Aorta (tissue), 5 donors: ENCODE measurements around the gene UGT1A9. TPM values are rescaled to one million over a fixed set of nuclear protein-coding genes. Genes with fewer than 3 reads are reported as not detected.

Source experiments
- ATAC-seq: fragments of 200-7000 bp; cut with Tn5 transposase; one replicate; pipeline ENCODE4 v1.9.1; 2022; ENCODE audit warnings: moderate library complexity; ENCODE audit not compliant: low FRiP score
- DNase-seq, 2 donors: peaks; one replicate each; pipeline ENCODE4 v3.0.0-alpha.2; 2020
- H3K27ac ChIP-seq, 2 donors: one replicate each; pipeline ENCODE4 v1.5.1; 2013; ENCODE audit warnings: low read length in 2 of 2, mild to moderate bottlenecking in 2 of 2, moderate library complexity in 2 of 2, control low read depth in 1 of 2, inconsistent platforms in 1 of 2, low read depth in 1 of 2
- H3K27me3 ChIP-seq, 2 donors: one replicate each; pipeline ENCODE4 v1.6.1; 2013; ENCODE audit warnings: control low read depth in 1 of 2, low read length in 1 of 2, mild to moderate bottlenecking in 1 of 2, moderate library complexity in 1 of 2; ENCODE audit not compliant: insufficient read depth in 2 of 2, control insufficient read depth in 1 of 2
- H3K36me3 ChIP-seq, 2 donors: one replicate each; pipeline ENCODE4 v1.6.1; 2013; ENCODE audit warnings: control low read depth in 1 of 2, low read length in 1 of 2, mild to moderate bottlenecking in 1 of 2; ENCODE audit not compliant: insufficient read depth in 2 of 2, control insufficient read depth in 1 of 2
- H3K4me1 ChIP-seq, 2 donors: one replicate each; pipeline ENCODE4 v1.6.1; 2013; ENCODE audit warnings: low read length in 2 of 2, control low read depth in 1 of 2, mild to moderate bottlenecking in 1 of 2, moderate library complexity in 1 of 2; ENCODE audit not compliant: insufficient read depth in 2 of 2, control insufficient read depth in 1 of 2
- H3K4me3 ChIP-seq, 2 donors: one replicate each; pipeline ENCODE4 v1.5.1; 2013; ENCODE audit warnings: low read length in 2 of 2, control low read depth in 1 of 2, mild to moderate bottlenecking in 1 of 2
- H3K9me3 ChIP-seq: one replicate; pipeline ENCODE4 v1.6.1; 2013; ENCODE audit warnings: mild to moderate bottlenecking, low read length; ENCODE audit not compliant: control insufficient read depth
- WGBS, 2 donors: extraction: QIAGEN DNeasy Blood & Tissue Kit; methylation state at CpG; one replicate each; pipeline ENCODE4 v1.1.7; 2013; 5-methylcytosine and 5-hydroxymethylcytosine counted together
- intact Hi-C, 2 donors: fragments of 100-400 bp; cut with DNase I; formaldehyde crosslinking; loops; one replicate each; pipeline versions ENCODE4 v1.14.2 to v1.15.0; 2022
- polyA plus RNA-seq, 2 donors: library from polyadenylated mRNA; stranded (reverse); fragments of 200-250 nt; gene quantifications; one replicate each; pipeline ENCODE4 v1.2.3, GENCODE V29; 2013
- total RNA-seq, 2 donors: library from RNA; stranded (reverse); fragmentation: NEBNext Ultra II Directional; extraction: Animal tissue kit (Norgen Biotek cat#: 25700); gene quantifications; one replicate each; pipeline ENCODE4 v1.2.1, GENCODE V29; 2021
- donor health status: healthy with polysubstance abuse.
- donor health status: Bipolar disorder and iron deficiency.
- donor health status: DM: no; HTN: no; CAD: no.
- donor health status: DM: no; HTN: no; CAD: no.
- donor health status: DM: yes; HTN: yes; CAD: no.

UGT1A9 gene
- total and polyA plus RNA-seq, 4 donors, result not detected

DNA sequence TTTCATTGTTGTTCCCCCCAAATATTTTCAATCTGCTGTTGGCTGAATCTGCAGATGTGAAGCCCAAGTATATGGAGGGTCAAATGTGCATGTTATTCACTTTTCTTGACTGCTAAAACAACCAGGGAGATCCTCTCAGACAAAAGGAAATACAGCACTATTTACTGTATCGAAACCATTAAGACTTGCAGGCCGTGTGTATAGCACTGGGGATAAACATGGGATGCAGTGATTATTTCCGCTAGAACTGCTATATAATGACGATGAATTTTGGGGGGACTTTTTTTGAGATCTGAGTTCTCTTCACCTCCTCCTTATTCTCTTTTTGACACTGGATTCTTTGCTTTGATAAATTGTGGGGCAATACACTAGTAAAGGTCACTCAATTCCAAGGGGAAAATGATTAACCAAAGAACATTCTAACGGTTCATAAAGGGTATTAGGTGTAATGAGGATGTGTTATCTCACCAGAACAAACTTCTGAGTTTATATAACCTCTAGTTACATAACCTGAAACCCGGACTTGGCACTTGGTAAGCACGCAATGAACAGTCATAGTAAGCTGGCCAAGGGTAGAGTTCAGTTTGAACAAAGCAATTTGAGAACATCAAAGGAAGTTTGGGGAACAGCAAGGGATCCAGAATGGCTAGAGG is 84.9 kb downstream of the UGT1A9 start:
- Histone ChIP-seq H3K36me3 (no peaks in the 10 kb centered on the region), H3K4me3 (no peak overlapping the region), H3K9me3 (no peaks in the 10 kb centered on the region), H3K27ac (no peak overlapping the region), H3K4me1 (no peaks in the 10 kb centered on the region), H3K27me3 (no peaks in the 10 kb centered on the region)
- DNase-seq (no peak), ATAC-seq (no peak)
- intact Hi-C loops, result no loop called here
- 75 to 77% methylated on average over 7 of the region's 7 CpGs for WGBS, 2 donors

DNA sequence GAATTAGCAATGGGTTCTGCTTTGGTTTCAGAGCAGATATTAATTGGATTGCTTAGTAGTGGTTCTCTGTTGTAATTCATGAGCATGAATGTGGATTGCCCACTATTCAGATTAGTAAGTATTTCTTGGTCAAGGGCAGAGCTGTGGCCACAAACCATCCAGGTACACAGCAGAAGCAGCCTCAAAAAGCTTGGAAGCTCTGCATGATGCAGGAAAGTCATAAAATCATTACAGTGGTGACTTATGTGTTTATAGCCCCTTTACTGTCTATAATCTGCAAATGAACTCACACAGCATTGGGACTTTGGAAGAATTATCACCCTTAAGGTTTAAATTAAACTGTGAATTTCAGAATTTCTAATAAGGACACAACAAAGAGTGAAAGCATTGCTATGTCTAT is 86.4 kb downstream of the UGT1A9 start:
- ATAC-seq (no peak), DNase-seq (no peak)
- Histone ChIP-seq H3K9me3 (no peaks in the 10 kb centered on the region), H3K27me3 (no peaks in the 10 kb centered on the region), H3K4me1 (no peaks in the 10 kb centered on the region), H3K4me3 (no peak overlapping the region), H3K36me3 (no peaks in the 10 kb centered on the region), H3K27ac (no peak overlapping the region)
- intact Hi-C loops, result no loop called here

DNA sequence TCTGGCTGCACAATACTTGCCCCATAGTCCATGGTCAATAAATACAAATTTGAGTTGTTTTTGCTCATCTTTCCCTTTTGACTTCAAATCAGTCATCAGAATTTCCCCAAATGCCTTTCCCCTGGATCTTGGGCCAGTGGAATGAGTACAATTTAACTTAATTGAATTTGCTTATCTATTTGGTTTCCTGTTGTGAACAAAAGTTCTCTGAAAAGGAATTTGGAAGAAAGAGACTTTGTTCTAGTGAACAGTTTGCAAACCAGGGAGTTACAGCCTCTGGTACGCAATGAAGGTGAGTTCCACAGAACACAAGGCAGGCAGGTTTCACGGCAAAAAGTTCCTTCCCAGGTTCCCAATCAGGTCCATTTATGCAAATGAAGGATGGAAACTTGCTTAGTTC is 87.2 kb downstream of the UGT1A9 start:
- Histone ChIP-seq H3K9me3 (no peaks in the 10 kb centered on the region), H3K27me3 (no peaks in the 10 kb centered on the region), H3K27ac (no peak overlapping the region), H3K4me1 (no peaks in the 10 kb centered on the region), H3K4me3 (no peak overlapping the region), H3K36me3 (no peaks in the 10 kb centered on the region)
- intact Hi-C loops, result no loop called here
- whole genome bisulfite sequencing, 2 donors, result 87 to 96% methylated on average over 2 of the region's 2 CpGs
- ATAC-seq (no peak), DNase-seq (no peak)

DNA sequence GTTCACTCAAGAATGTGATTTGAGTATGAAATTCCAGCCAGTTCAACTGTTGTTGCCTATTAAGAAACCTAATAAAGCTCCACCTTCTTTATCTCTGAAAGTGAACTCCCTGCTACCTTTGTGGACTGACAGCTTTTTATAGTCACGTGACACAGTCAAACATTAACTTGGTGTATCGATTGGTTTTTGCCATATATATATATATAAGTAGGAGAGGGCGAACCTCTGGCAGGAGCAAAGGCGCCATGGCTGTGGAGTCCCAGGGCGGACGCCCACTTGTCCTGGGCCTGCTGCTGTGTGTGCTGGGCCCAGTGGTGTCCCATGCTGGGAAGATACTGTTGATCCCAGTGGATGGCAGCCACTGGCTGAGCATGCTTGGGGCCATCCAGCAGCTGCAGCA is 88.3 kb downstream of the UGT1A9 start, which contains the start of gene UGT1A1:
TSS of gene UGT1A1 (plus strand) at position 228 of the 400 bp plus-strand sequence. CDS start at position 246, 18 bp downstream.
- H3K36me3 ChIP-seq, result no peaks in the 10 kb centered on the region
- no peak within 1 kb of the TSS for H3K27ac ChIP-seq
- no peaks in the 10 kb centered on the region for H3K9me3 ChIP-seq
- H3K4me1 ChIP-seq, result no peaks in the 10 kb centered on the region
- no peaks in the 10 kb centered on the region for H3K27me3 ChIP-seq
- no peak within 1 kb of the TSS for H3K4me3 ChIP-seq
- 93 to 94% methylated on average over 6 of the region's 6 CpGs for WGBS, 2 donors
- intact Hi-C loops, result no loop called here
- no peak for ATAC-seq
- no peak for DNase-seq

DNA sequence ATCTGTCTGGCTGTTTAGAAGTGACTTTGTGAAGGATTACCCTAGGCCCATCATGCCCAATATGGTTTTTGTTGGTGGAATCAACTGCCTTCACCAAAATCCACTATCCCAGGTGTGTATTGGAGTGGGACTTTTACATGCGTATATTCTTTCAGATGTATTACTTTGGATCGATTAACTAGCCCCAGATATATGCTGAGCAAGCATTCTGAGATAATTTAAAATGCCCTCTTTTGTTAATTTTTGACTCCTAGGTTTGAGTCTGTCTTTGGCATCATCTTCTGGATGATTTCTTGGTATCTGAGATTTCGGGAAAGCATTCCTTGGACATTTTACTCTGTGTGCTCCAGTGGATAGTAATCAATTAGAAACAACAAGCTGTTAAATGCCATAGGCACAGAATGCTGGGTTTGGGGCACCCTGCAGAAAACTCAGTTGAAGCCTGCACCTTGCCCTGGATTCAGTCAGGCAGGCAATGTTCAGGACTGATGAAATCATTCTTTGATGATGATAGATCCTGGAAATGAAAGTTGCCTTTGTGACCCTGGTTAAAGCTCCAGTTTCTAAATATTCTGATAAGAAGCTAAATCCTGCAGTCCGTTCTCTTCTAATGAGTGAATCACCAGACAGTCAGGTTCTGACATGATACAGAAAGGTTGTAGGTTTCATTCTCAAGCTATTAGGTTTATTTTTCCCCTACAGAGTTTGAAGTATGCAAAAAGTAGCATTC is 89.5 kb downstream of the UGT1A9 start:
- no peaks in the 10 kb centered on the region for H3K9me3 ChIP-seq
- H3K4me1 ChIP-seq, result no peaks in the 10 kb centered on the region
- DNase-seq (no peak), ATAC-seq (no peak)
- H3K27me3 ChIP-seq, result no peaks in the 10 kb centered on the region
- H3K27ac ChIP-seq, result no peak overlapping the region
- no peak overlapping the region for H3K4me3 ChIP-seq
- 78 to 83% methylated on average over 4 of the region's 4 CpGs for WGBS, 2 donors
- no peaks in the 10 kb centered on the region for H3K36me3 ChIP-seq
- intact Hi-C loops, result no loop called here

DNA sequence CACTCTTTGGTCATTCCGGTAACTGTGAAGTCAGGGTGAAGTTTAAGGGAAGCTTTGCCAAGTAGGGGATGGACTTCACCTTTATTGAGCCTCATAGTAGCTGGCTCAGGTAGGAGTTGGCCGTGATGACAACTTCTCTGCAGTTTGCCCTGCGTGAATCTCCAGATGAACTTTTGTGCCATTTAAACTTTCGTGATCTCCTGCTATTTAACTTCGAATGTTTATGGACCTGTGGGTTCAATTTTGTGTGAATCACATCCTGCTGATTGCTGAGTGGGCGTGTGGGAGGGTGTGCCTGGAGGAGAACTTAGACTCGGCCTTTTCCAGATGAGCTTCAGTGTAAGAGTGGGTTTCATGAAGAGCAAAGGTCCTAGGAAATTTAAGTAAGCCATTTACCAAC is 92.6 kb downstream of the UGT1A9 start:
- H3K27me3 ChIP-seq, result no peaks in the 10 kb centered on the region
- H3K4me3 ChIP-seq, result no peak overlapping the region
- no peaks in the 10 kb centered on the region for H3K4me1 ChIP-seq
- no peaks in the 10 kb centered on the region for H3K36me3 ChIP-seq
- DNase-seq (no peak), ATAC-seq (no peak)
- no peak overlapping the region for H3K27ac ChIP-seq
- intact Hi-C loops, result no loop called here
- WGBS, 2 donors, result 69 to 70% methylated on average over 7 of the region's 7 CpGs
- H3K9me3 ChIP-seq, result no peaks in the 10 kb centered on the region

DNA sequence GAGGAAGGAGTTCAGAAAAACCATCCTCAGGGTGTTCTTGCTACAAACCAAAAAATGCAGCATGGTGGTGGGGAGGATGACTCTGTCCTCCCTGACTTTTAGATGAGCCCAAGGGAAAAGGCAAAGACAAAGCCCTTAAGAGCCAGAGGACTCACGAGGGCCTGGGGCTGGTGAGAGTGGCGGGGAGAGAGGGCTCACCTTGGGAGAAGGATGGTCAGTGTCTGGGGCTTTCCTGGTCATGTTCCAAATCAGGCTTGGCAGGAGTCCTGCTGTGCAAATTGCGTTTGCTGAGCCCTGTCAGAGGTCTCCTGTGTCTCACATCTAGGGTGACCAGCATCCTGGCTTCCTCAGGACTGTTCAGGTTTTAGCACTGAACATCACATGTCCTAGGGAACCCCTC is 93.1 kb downstream of the UGT1A9 start:
- Histone ChIP-seq H3K27me3 (no peaks in the 10 kb centered on the region), H3K4me1 (no peaks in the 10 kb centered on the region), H3K36me3 (no peaks in the 10 kb centered on the region), H3K27ac (no peak overlapping the region), H3K4me3 (no peak overlapping the region), H3K9me3 (no peaks in the 10 kb centered on the region)
- ATAC-seq, result no peak
- no peak for DNase-seq
- intact Hi-C loops, result no loop called here
- WGBS, 2 donors, result 47 to 49% methylated on average over 3 of the region's 3 CpGs

DNA sequence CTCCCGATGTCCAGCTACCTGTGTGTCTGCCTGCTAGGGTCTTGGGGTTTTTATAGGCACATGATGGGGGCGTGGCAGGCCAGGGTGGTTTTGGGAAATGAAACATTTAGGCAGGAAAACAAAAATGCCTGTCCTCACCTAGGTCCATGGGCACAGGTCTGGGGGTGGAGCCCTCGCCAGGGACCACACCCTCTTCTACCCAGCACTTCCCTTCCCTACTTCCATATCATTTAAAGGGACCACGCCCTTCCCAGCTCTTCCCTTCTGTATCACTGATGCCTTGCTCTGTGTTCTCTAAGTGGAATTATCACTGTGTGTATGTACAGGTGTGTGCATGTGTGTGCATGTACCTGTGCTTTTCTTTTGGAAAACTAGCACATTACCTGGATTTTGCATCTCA is 94.7 kb downstream of the UGT1A9 start:
- intact Hi-C loops, result no loop called here
- no peak for ATAC-seq
- 73 to 77% methylated on average over 4 of the region's 4 CpGs for WGBS, 2 donors

DNA sequence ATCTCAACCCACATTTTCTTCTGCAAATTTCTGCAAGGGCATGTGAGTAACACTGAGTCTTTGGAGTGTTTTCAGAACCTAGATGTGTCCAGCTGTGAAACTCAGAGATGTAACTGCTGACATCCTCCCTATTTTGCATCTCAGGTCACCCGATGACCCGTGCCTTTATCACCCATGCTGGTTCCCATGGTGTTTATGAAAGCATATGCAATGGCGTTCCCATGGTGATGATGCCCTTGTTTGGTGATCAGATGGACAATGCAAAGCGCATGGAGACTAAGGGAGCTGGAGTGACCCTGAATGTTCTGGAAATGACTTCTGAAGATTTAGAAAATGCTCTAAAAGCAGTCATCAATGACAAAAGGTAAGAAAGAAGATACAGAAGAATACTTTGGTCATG is 96.4 kb downstream of the UGT1A9 start:
- Histone ChIP-seq H3K4me1 (no peaks in the 10 kb centered on the region), H3K27me3 (no peaks in the 10 kb centered on the region), H3K4me3 (no peak overlapping the region), H3K9me3 (no peaks in the 10 kb centered on the region), H3K27ac (no peak overlapping the region), H3K36me3 (no peaks in the 10 kb centered on the region)
- WGBS, 2 donors, result 67 to 73% methylated on average over 4 of the region's 4 CpGs
- intact Hi-C loops, result no loop called here
- DNase-seq, result no peak
- ATAC-seq, result no peak

More for the DNA sequence above, 94.7 kb downstream of the UGT1A9 start:
- Histone ChIP-seq H3K4me1 (no peaks in the 10 kb centered on the region), H3K27me3 (no peaks in the 10 kb centered on the region), H3K9me3 (no peaks in the 10 kb centered on the region), H3K4me3 (no peak overlapping the region), H3K36me3 (no peaks in the 10 kb centered on the region), H3K27ac (no peak overlapping the region)
- DNase-seq, result no peak
